Activated CD4-positive, alpha-beta T cell treated with anti-CD3 and anti-CD28 coated beads, Interleukin-2, amount 10 ng/mL, durations not matched to agents 24 days and 14 days (primary cell): ENCODE measurements around the gene XIRP2. TPM values are rescaled to one million over a fixed set of nuclear protein-coding genes. Genes with fewer than 3 reads are reported as not detected.

Experiments used
- DNase-seq: peaks from one replicate; pipeline ENCODE4 v3.0.0; 2022
- H3K27ac Mint-ChIP-seq: one replicate; pipeline ENCODE4 v1.8.0; 2022; ENCODE audit warnings: mild to moderate bottlenecking, mixed read lengths
- H3K27me3 Mint-ChIP-seq: one replicate; pipeline ENCODE4 v1.8.0; 2022; ENCODE audit warnings: mixed read lengths
- H3K36me3 Mint-ChIP-seq: one replicate; pipeline ENCODE4 v1.8.0; 2022; ENCODE audit warnings: low read depth, mild to moderate bottlenecking, mixed read lengths
- H3K4me1 Mint-ChIP-seq: one replicate; pipeline ENCODE4 v1.8.0; 2021; ENCODE audit warnings: mixed read lengths
- H3K4me3 Mint-ChIP-seq: one replicate; pipeline ENCODE4 v1.8.0; 2022; ENCODE audit warnings: mild to moderate bottlenecking, moderate library complexity, mixed read lengths
- H3K9me3 Mint-ChIP-seq: one replicate; pipeline ENCODE4 v1.8.0; 2021; ENCODE audit warnings: mixed read lengths
- intact Hi-C: fragments of 100-400 bp; cut with micrococcal nuclease; formaldehyde crosslinking; loops from one replicate; pipeline ENCODE4 v1.15.1; 2023
- total RNA-seq: library from RNA; stranded (reverse); gene quantifications from 2 replicates; pipeline ENCODE4 v1.2.3, GENCODE V29; 2022

Gene XIRP2
- total RNA-seq, 1 donor from 2014 or later = not detected

DNA sequence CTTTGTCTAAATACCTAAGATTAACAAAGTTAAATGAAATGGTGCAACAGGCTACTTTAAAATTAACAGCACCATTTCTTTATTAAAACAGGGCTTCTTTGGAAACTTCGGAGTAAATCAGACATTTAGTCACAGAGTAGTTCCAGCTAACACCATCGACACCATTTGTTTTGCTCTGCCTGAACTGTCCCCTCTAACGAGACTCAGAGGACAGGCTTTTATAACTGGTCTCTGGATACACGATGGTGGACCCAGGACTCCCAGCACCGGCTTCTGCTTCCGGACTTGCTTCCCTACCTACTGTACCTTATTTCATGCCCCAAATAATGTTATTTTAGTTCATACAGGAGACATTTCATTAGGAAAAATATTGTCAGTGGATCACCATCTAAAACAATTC is 252.1 kb downstream of the XIRP2 start:
- Mint-ChIP-seq H3K36me3 (no peaks in the 10 kb centered on the region), H3K9me3 (no peaks in the 10 kb centered on the region), H3K27ac (no peak overlapping the region), H3K4me3 (no peak overlapping the region), H3K27me3 (no peaks in the 10 kb centered on the region), H3K4me1 (no peaks in the 10 kb centered on the region)
- no peak for DNase-seq
- intact Hi-C loops = no loop called here

DNA sequence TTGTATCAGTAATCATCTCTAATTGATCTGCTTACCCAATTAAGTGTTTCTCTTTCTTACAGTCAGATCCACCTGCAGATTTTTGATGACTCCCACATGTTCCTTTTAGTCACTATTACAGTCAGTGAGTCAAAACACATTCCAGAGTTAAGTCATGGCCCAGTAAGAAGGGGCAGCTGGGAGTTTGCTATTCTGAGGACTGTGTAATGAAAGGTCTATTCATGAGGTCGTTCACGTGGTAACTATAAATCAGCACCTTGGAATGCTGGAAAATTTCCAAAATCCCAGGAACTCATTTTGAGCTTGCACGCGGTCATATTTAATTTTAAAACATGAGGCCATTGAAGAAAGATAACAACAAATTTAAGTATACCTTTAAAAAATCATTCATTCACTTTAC is 252.5 kb downstream of the XIRP2 start:
- Mint-ChIP-seq H3K27me3 (no peaks in the 10 kb centered on the region), H3K9me3 (no peaks in the 10 kb centered on the region), H3K36me3 (no peaks in the 10 kb centered on the region), H3K27ac (no peak overlapping the region), H3K4me1 (no peaks in the 10 kb centered on the region), H3K4me3 (no peak overlapping the region)
- intact Hi-C loops = no loop called here
- no peak for DNase-seq

DNA sequence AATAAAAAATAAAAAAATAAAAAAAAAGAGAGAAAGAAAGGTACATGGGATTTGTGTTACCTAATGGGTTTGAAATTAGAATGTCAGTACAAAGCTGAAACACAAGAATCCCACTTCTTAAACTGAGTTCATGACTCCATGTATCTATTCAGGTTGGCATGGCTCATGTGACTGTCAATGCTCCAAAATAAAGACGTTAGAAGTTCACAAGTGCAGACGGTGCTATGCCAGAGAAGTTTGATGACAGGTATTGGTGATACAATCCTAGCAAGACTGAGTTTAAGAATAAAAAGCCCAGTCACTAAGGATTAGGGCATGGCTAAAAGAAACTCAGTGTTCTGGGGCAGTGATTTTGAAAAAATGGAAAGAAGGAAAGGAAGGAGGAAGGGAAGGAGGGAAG is 254.3 kb downstream of the XIRP2 start:
- Mint-ChIP-seq H3K27me3 (no peaks in the 10 kb centered on the region), H3K4me1 (no peaks in the 10 kb centered on the region), H3K4me3 (no peak overlapping the region), H3K27ac (no peak overlapping the region), H3K36me3 (no peaks in the 10 kb centered on the region), H3K9me3 (no peaks in the 10 kb centered on the region)
- intact Hi-C loops = no loop called here
- DNase-seq = no peak

DNA sequence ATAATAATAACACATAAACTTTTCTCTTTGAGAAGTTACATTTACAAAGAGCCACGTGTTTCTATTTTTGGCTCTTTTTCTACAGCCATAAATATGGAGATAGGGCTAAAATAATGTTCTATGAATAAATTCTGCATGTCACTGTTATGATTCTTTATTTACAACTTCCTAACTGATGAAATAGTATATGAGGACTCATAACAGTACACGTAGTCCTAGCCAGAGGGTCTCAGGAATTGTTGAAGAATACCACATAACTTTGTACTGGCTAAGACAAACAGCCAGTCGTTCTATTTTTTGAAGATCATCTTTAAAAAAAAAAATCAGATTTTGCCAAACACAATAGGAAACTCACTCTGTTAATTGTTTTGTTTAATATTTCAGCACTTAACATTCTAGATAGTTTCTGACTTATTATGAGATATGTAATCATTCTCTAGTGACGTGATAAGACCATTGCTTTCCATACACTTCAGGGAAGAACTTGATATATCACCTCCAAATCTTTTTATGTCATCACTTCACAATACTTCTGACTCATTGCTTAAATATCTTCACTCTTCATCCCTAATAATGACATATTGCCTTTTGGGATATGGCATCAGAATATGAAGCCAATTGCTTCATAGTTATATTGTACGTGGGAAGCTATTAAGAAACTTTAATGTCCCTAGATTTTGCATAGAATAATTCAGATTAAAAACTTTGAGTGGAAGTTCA is 256.1 kb downstream of the XIRP2 start:
- H3K4me1 Mint-ChIP-seq = no peaks in the 10 kb centered on the region
- no peaks in the 10 kb centered on the region for H3K36me3 Mint-ChIP-seq
- intact Hi-C loops = no loop called here
- no peak overlapping the region for H3K27ac Mint-ChIP-seq
- DNase-seq = no peak
- no peaks in the 10 kb centered on the region for H3K9me3 Mint-ChIP-seq
- H3K4me3 Mint-ChIP-seq = no peak overlapping the region
- no peaks in the 10 kb centered on the region for H3K27me3 Mint-ChIP-seq

DNA sequence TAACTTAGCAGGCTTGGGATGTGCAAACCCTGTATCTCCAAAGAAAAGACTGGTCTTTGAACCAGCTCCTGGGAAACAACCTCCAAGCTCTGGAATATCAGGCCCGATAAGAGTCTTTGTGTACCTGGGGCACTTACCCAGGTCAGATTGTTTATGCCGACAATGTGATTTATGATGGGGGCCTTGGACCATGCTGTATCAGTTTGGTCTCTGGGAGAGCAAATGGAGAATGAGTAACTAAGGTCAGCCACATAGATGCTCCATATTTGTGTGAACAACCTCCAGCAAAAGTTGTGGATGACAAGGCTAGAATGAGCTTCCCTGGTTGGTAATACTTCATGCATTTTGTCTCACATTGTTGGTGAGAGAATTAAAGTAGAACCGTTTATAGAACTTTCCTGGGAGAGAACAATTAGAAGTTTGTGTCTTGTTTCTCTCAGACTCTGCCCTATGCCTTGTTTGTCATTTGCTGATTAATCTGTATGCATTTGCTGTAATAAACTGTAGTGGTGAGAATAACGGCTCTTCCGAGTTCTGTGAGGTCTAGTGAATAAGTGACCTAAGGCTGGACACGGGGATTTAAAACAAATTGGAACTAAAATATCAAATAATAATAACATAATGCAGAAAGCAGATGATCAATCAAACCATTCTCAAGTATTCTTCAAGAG is 259.1 kb downstream of the XIRP2 start:
- H3K27ac Mint-ChIP-seq = no peak overlapping the region
- intact Hi-C loops = no loop called here
- H3K9me3 Mint-ChIP-seq = no peaks in the 10 kb centered on the region
- H3K4me1 Mint-ChIP-seq = no peaks in the 10 kb centered on the region
- no peak for DNase-seq
- no peaks in the 10 kb centered on the region for H3K36me3 Mint-ChIP-seq
- H3K27me3 Mint-ChIP-seq = no peaks in the 10 kb centered on the region
- H3K4me3 Mint-ChIP-seq = no peak overlapping the region

DNA sequence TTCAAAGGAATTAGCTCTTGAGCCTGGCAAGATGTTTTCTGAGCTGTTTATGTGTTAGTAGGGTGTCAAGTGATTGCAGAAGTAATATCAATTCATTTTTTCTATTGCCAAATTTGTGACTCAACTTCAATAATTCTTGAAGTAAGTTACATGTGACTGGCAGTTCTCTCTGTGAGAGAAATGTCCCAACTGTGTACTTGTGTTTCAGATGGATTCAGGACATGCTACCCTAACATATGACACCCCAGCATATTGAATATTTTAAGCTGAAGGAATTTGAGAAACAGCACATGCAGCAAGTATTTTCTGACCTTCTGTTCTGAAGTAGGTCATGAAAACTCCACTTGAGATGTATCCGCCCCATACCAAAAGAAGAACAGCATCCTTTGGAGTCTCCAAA is 263.6 kb downstream of the XIRP2 start:
- Mint-ChIP-seq H3K4me3 (no peak overlapping the region), H3K4me1 (no peaks in the 10 kb centered on the region), H3K27me3 (no peaks in the 10 kb centered on the region), H3K9me3 (no peaks in the 10 kb centered on the region), H3K36me3 (no peaks in the 10 kb centered on the region), H3K27ac (no peak overlapping the region)
- intact Hi-C loops = no loop called here
- no peak for DNase-seq

DNA sequence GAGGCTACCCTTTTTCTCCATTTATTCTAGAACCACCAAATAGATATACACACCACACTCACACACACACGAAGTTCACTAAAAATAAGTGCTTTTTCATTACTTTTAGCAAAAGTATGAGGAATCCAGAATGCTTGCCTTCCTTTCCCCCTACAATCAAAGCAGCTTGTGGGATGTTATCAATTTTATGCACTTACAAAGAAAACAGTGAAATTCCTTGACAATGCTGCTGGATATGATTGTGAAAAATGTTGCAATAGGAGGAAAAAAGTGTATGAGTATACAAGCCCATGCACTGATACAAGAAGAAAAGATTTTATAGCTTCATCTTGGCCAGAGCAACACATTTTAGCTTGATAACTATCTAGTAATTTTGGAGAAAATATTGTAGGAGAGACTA is 269.2 kb downstream of the XIRP2 start:
- Mint-ChIP-seq H3K4me1 (no peaks in the 10 kb centered on the region), H3K27ac (no peak overlapping the region), H3K4me3 (no peak overlapping the region), H3K36me3 (no peaks in the 10 kb centered on the region), H3K27me3 (no peaks in the 10 kb centered on the region), H3K9me3 (no peaks in the 10 kb centered on the region)
- no peak for DNase-seq
- intact Hi-C loops = no loop called here

DNA sequence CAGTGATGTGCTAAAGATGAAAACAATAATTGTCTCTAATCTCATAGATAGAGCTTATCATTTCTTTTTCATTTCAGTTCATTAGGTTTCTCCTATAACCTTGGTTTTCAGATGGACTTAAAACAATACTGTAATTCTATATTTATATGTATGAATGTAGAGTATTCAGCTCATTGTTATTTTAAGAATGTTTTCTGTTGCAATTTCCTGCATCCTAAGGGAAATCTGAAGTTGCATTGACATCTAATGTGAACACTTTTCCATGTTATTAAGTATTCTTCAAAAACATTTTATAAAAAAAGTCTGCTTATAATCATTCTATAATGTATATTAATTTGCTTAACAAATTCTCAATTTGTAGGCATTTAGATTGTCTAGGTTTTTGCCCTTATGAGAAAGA is 288.9 kb downstream of the XIRP2 start:
- Mint-ChIP-seq H3K27ac (no peak overlapping the region), H3K36me3 (no peaks in the 10 kb centered on the region), H3K4me1 (no peaks in the 10 kb centered on the region), H3K27me3 (no peaks in the 10 kb centered on the region), H3K4me3 (no peak overlapping the region), H3K9me3 (peaks cover 4% of the 10 kb centered on the region)
- intact Hi-C loops = no loop called here
- no peak for DNase-seq

DNA sequence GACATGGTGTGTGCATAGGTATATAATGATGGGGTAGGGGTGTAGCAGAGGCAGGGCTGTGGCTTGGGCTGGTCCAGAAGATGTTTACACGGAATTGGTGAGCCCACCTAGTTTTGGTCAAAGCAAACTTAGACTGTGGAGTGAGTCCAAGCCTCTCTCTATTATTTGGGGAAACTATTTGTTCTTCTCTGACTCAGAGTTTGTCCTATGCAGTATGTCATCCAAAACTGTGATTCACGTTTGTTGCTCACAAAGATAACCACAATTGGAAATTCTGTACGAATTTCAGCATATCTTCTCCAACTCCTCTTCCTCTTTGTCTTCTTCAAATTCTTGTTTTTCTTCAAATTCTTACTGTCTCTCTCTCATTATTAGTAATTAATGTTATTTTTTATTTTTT is 292.9 kb downstream of the XIRP2 start:
- intact Hi-C loops = no loop called here
- H3K4me1 Mint-ChIP-seq = no peaks in the 10 kb centered on the region
- H3K9me3 Mint-ChIP-seq = no peaks in the 10 kb centered on the region
- no peak overlapping the region for H3K27ac Mint-ChIP-seq
- H3K36me3 Mint-ChIP-seq = no peaks in the 10 kb centered on the region
- no peaks in the 10 kb centered on the region for H3K27me3 Mint-ChIP-seq
- H3K4me3 Mint-ChIP-seq = no peak overlapping the region
- no peak for DNase-seq

DNA sequence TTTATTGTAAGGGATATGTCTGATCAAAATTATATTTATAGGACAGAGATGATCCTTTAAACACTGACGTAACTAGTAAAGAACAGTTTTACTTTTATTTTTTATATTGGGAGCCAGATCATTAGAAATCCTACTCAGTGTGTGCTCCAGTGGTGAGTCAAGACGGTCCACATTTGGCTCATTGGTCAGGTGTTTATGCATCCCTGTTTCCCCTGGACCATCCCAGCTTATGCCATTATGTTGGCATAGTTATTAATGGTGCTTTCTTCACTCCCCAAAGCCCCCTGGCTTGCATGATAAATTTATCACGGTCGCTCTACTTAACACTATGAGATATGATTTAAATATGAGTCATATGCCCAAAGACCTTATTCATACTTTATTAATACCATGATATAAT is 293.4 kb downstream of the XIRP2 start:
- DNase-seq = no peak
- H3K9me3 Mint-ChIP-seq = no peaks in the 10 kb centered on the region
- no peaks in the 10 kb centered on the region for H3K36me3 Mint-ChIP-seq
- H3K27me3 Mint-ChIP-seq = no peaks in the 10 kb centered on the region
- H3K4me1 Mint-ChIP-seq = no peaks in the 10 kb centered on the region
- intact Hi-C loops = no loop called here
- no peak overlapping the region for H3K4me3 Mint-ChIP-seq
- H3K27ac Mint-ChIP-seq = no peak overlapping the region

DNA sequence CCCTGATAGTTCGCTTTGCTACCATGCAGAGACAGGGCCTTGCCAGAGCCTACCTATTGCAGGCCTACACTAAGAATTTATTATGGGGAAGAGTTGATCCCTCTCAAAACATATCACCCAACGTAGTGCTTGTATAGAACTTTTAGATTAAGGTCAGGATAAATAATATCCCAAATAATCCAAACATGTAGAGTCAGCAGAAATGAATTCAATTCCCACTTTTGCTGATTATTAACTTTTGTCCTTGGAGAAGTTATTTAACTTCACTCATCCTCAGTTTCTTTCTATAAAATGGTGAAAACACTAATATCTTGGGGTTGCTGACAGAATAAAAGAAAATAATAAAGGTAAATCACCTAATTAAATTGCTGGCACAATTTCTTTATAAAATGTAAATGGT is 294.1 kb downstream of the XIRP2 start:
- no peaks in the 10 kb centered on the region for H3K36me3 Mint-ChIP-seq
- no peaks in the 10 kb centered on the region for H3K9me3 Mint-ChIP-seq
- no peaks in the 10 kb centered on the region for H3K4me1 Mint-ChIP-seq
- intact Hi-C loops = no loop called here
- no peak overlapping the region for H3K27ac Mint-ChIP-seq
- DNase-seq = no peak
- no peak overlapping the region for H3K4me3 Mint-ChIP-seq
- H3K27me3 Mint-ChIP-seq = no peaks in the 10 kb centered on the region

DNA sequence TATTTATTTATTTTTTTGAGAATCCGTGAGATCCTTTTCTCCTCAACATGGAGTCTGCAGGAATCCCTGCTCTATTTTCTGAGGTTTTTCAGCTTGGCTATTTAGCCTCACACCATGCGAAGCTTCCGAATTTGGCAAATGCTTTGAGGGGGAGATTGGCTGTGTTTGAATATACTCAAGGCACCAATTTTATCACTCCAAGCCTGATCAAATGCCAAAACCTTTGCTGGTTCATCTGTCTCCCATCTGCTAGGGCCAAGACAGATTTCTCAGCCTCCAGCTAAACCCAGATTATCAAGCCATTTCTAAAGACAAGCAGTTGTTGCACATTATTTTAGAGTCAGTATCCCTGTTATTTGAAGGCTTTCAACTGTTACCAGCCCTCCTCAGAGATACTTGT is 295.7 kb downstream of the XIRP2 start:
- H3K27ac Mint-ChIP-seq = no peak overlapping the region
- intact Hi-C loops = no loop called here
- no peak for DNase-seq
- H3K4me1 Mint-ChIP-seq = no peaks in the 10 kb centered on the region
- no peak overlapping the region for H3K4me3 Mint-ChIP-seq
- H3K27me3 Mint-ChIP-seq = no peaks in the 10 kb centered on the region
- H3K9me3 Mint-ChIP-seq = no peaks in the 10 kb centered on the region
- no peaks in the 10 kb centered on the region for H3K36me3 Mint-ChIP-seq

DNA sequence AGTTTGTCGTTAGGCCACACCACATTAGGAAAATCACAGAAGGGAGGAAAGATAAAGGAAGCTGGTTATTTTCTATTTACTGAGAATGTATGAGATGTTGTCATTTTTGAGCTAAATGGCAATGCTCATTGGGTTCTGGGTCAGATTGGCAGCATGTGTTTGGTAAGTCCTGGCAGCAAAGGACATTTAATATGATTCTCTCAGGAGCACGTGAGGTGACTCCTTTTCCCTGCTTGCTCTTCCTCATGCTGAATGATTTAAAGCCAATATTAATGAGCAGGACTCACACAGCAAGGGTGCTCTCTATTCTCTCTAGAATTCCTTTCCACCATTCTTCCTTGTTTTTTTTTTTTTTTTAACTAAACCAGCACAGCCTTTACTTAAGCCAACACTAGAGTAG is 298.2 kb downstream of the XIRP2 start:
- H3K4me1 Mint-ChIP-seq = no peaks in the 10 kb centered on the region
- no peak overlapping the region for H3K27ac Mint-ChIP-seq
- H3K4me3 Mint-ChIP-seq = no peak overlapping the region
- no peaks in the 10 kb centered on the region for H3K27me3 Mint-ChIP-seq
- intact Hi-C loops = no loop called here
- no peaks in the 10 kb centered on the region for H3K36me3 Mint-ChIP-seq
- no peaks in the 10 kb centered on the region for H3K9me3 Mint-ChIP-seq
- DNase-seq = no peak

DNA sequence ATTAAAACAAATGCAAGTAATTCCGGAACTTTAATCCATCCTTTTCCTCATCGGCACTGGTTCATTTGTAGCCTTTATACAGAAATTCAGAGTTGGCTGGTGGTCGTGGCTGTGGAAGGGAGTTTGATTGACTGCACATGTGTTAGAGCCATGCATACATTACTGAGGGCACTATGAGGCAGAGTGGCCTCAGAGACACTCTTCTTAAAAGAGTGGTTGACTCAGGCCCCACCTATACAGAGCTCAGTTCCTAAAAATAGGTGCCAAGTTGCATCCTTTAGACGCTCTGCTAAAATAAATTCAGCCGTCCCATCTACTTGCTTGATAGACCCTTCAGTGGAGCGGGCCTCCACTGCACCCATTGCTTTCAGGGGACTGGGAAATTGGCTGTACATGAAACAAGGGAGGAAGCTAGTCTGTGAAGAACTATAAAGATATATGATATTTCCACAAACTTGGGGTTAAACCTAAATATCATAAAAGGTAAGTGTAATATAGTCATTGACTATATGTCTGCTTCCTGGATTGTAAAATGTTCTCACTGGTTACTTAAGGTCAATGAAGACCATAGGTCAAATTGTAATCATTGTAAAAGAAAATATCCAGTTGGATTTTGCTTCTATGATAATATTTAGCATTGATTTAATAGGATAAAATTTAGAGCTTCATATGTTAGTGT is 298.9 kb downstream of the XIRP2 start:
- H3K4me3 Mint-ChIP-seq = no peak overlapping the region
- no peak overlapping the region for H3K27ac Mint-ChIP-seq
- H3K4me1 Mint-ChIP-seq = no peaks in the 10 kb centered on the region
- no peaks in the 10 kb centered on the region for H3K9me3 Mint-ChIP-seq
- no peaks in the 10 kb centered on the region for H3K27me3 Mint-ChIP-seq
- intact Hi-C loops = no loop called here
- no peaks in the 10 kb centered on the region for H3K36me3 Mint-ChIP-seq
- DNase-seq = no peak
